Activated CD8-positive, alpha-beta memory T cell treated with anti-CD3 and anti-CD28 coated beads, Interleukin-2, amount 10 ng/mL, durations not matched to agents 7 days and 5 days (primary cell): ENCODE results near the gene HAGHL. TPM values are rescaled to one million over a fixed set of nuclear protein-coding genes. Genes with fewer than 3 reads are reported as not detected.

Experiments used
- ATAC-seq: fragments of 150-1000 bp; cut with Tn5 transposase; one replicate; pipeline ENCODE4 v1.10.0; 2021; ENCODE audit warnings: moderate library complexity
- CTCF ChIA-PET: fragments of 350-600 bp; sonication (Branson Sonifier 250); formaldehyde crosslinking; loops from one replicate; lab custom pipeline; 2021; ENCODE audit warnings: antibody characterized with exemption; lab: Charles Lee
- DNase-seq: peaks from one replicate; pipeline ENCODE4 v3.0.0-alpha.2; 2020
- H3K27ac Mint-ChIP-seq: one replicate; pipeline ENCODE4 v1.8.0; 2021; ENCODE audit warnings: mild to moderate bottlenecking, mixed read lengths
- H3K27me3 Mint-ChIP-seq: one replicate; pipeline ENCODE4 v1.8.0; 2021; ENCODE audit warnings: mixed read lengths
- H3K36me3 Mint-ChIP-seq: one replicate; pipeline ENCODE4 v1.8.0; 2021; ENCODE audit warnings: mild to moderate bottlenecking, mixed read lengths
- H3K4me1 Mint-ChIP-seq: one replicate; pipeline ENCODE4 v1.8.0; 2021; ENCODE audit warnings: mixed read lengths
- H3K4me3 Mint-ChIP-seq: one replicate; pipeline ENCODE4 v1.8.0; 2021; ENCODE audit warnings: mild to moderate bottlenecking, moderate library complexity, mixed read lengths
- H3K9me3 Mint-ChIP-seq: one replicate; pipeline ENCODE4 v1.8.0; 2022; ENCODE audit warnings: low read depth, mixed read lengths
- microRNA-seq: library from miRNA; unstranded; fragments of <30 nt; microRNA quantifications from one replicate; pipeline ENCODE4 v1.2.0, GENCODE V29; 2022
- total RNA-seq, 2 experiments: library from RNA; stranded (reverse); gene quantifications; one replicate each; pipeline ENCODE4 v1.2.3, GENCODE V29; 2021

Gene HAGHL
- total RNA-seq, 2 experiments from 2014 or later, result 13.0 to 14.3 TPM

DNA sequence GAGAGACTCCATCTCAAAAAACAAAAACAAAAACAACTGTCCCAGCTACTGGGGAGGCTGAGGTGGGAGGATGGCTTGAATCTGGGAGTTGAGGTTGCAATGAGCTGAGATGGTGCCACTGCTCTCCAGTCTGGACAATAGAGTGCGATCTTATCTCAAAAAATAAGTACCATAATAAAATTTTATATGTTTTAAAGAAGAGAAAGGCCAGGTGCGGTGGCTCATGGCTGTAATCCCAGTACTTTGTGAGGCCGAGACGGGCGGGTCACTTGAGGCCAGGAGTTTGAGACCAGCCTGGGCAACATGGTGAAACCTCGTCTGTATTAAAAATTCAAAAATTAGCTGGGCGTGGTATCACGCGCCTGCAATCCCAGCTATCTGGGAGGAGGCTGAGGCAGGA, 49.9 kb downstream of the HAGHL start:
- CTCF ChIA-PET, result interaction anchor here (1.7 kb wide), 1 partner anchor 9 kb away, joined by 4 read pairs; no protein-coding TSS in a partner anchor
- Mint-ChIP-seq H3K4me3 (no peak overlapping the region), H3K36me3 (no peaks in the 10 kb centered on the region), H3K4me1 (peaks cover 2% of the 10 kb centered on the region), H3K27ac (no peak overlapping the region), H3K27me3 (peaks cover 4% of the 10 kb centered on the region), H3K9me3 (no peaks in the 10 kb centered on the region)
- DNase-seq (no peak), ATAC-seq (no peak)

DNA sequence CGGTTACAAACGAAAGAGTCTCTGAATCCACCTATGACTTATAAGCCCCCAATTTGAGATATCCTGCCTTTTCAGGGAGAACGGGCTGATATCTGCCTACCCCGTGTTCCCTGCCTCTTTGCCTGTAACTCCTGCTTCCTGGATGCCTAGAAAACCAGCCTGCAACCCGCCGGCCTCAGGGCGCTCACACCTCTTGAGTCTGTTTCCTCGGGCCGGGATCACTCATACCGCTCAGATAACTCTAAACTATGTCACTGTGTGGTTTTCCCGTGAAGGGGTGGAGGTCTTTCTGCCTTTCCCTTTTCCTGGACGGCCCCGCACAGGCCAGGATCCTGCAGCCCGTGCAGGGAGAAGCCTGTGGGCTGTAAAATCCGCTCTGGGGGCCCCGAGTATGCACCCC, 50.9 kb downstream of the HAGHL start:
- Mint-ChIP-seq H3K27ac (no peak overlapping the region), H3K27me3 (peaks cover 4% of the 10 kb centered on the region), H3K9me3 (no peaks in the 10 kb centered on the region), H3K36me3 (no peaks in the 10 kb centered on the region), H3K4me1 (peaks cover 2% of the 10 kb centered on the region), H3K4me3 (no peak overlapping the region)
- no peak for DNase-seq
- no peak for ATAC-seq
- CTCF ChIA-PET, result no interaction called here

- ATAC-seq, result no peak
- CTCF ChIA-PET, result no interaction called here
- no peak for DNase-seq
- Mint-ChIP-seq H3K36me3 (no peaks in the 10 kb centered on the region), H3K9me3 (no peaks in the 10 kb centered on the region), H3K4me1 (peaks cover 2% of the 10 kb centered on the region), H3K27ac (no peak overlapping the region), H3K27me3 (peaks cover 4% of the 10 kb centered on the region), H3K4me3 (no peak overlapping the region)
Measured at GRCh38 chr16:778447-778846, 51.5 kb downstream of the HAGHL start.

DNA sequence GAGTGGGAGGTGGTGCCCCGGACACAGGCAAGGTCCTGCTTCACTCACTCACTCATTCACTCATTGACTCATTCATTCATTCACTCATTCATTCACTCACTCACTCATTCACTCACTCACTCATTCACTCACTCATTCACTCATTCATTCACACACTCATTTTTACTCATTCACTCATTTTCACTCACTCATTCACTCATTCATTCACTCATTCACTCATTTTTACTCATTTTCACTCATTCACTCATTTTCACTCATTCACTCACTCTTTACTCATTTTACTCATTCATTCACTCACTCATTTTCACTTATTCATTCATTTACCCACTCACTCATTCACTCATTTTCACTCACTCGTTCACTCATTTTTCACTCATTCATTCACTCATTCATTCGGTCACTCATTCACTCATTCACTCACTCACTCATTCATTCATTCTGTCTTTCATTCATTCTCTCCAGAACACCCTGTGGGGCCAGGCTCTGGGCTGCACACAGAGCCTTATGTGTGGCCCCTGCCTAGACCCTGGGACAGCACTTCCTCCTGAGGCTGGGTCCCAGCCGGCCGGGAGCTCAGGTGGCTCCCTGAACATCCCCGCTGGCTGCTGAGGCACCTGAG, 52.1 kb downstream of the HAGHL start:
- Mint-ChIP-seq H3K36me3 (no peaks in the 10 kb centered on the region), H3K4me1 (peaks cover 2% of the 10 kb centered on the region), H3K4me3 (no peak overlapping the region), H3K9me3 (no peaks in the 10 kb centered on the region), H3K27ac (no peak overlapping the region), H3K27me3 (peaks cover 4% of the 10 kb centered on the region)
- CTCF ChIA-PET, result no interaction called here
- no peak for DNase-seq
- no peak for ATAC-seq

Small RNA genes lying within 50 kb of the gene (microRNA-seq; reads per million reads assigned to microRNA genes)
- gene MIR662, result not detected

Other genes starting within 250 kb of the HAGHL start
- gene CAPN15, start 199.4 kb upstream of the HAGHL start, total RNA-seq, result 100 to 1,000 TPM; 113 to 121 TPM
- gene PRR35, start 166.7 kb upstream of the HAGHL start, total RNA-seq, result not detected
- 1 to 10 TPM in 1 of 2 experiments, under 1 TPM in 1; 0.94 to 1.2 TPM for gene NHLRC4, start 160.1 kb upstream of the HAGHL start, total RNA-seq
- 10 to 100 TPM; 38.8 to 41.0 TPM for gene PIGQ, start 157.1 kb upstream of the HAGHL start, total RNA-seq
- gene RAB40C, start 137.0 kb upstream of the HAGHL start, total RNA-seq, result 10 to 100 TPM; 13.3 to 14.0 TPM
- gene WFIKKN1, start 96.1 kb upstream of the HAGHL start, total RNA-seq, result under 1 TPM; 0.12 to 0.23 TPM
- gene METTL26, start 90.8 kb upstream of the HAGHL start, total RNA-seq, result 10 to 100 TPM; 86.7 to 92.6 TPM
- gene MCRIP2, start 85.3 kb upstream of the HAGHL start, total RNA-seq, result 10 to 100 TPM; 42.5 to 47.3 TPM
- gene WDR90, start 77.7 kb upstream of the HAGHL start, total RNA-seq, result 100 to 1,000 TPM in 1 of 2 experiments, 10 to 100 TPM in 1; 74.7 to 108 TPM
- 100 to 1,000 TPM; 134 to 168 TPM for gene RHOT2, start 59.0 kb upstream of the HAGHL start, total RNA-seq
- under 1 TPM; 0.37 to 0.79 TPM for gene RHBDL1, start 51.4 kb upstream of the HAGHL start, total RNA-seq
- 10 to 100 TPM; 84.2 to 87.1 TPM for gene STUB1, start 46.7 kb upstream of the HAGHL start, total RNA-seq
- gene JMJD8, start 42.8 kb upstream of the HAGHL start, total RNA-seq, result 10 to 100 TPM; 30.5 to 37.1 TPM
- gene WDR24, start 36.7 kb upstream of the HAGHL start, total RNA-seq, result 10 to 100 TPM; 18.9 to 19.4 TPM
- gene FBXL16, start 21.3 kb upstream of the HAGHL start, total RNA-seq, result 1 to 10 TPM; 4.2 to 7.5 TPM
- gene METRN, start 12.0 kb upstream of the HAGHL start, total RNA-seq, result 10 to 100 TPM in 1 of 2 experiments, 1 to 10 TPM in 1; 9.8 to 14.0 TPM
- gene ANTKMT, start 6.0 kb upstream of the HAGHL start, total RNA-seq, result 10 to 100 TPM; 14.8 to 21.1 TPM
- gene CCDC78, start 663 bp upstream of the HAGHL start, total RNA-seq, result 1 to 10 TPM; 2.5 to 2.9 TPM
- 10 to 100 TPM; 34.8 to 37.0 TPM for gene CIAO3, start 13.9 kb downstream of the HAGHL start, total RNA-seq
- not detected for gene MSLN, start 33.6 kb downstream of the HAGHL start, total RNA-seq
- gene RPUSD1, start 61.3 kb downstream of the HAGHL start, total RNA-seq, result 10 to 100 TPM; 27.8 to 38.0 TPM
- gene CHTF18, start 61.5 kb downstream of the HAGHL start, total RNA-seq, result 100 to 1,000 TPM; 125 to 139 TPM
- not detected for gene GNG13, start 73.6 kb downstream of the HAGHL start, total RNA-seq
- 10 to 100 TPM; 11.4 to 29.6 TPM for gene LMF1, start 243.9 kb downstream of the HAGHL start, total RNA-seq